Progenitor cell of endocrine pancreas (in vitro differentiated cells): ENCODE results near the gene IL25. TPM values are rescaled to one million over a fixed set of nuclear protein-coding genes. Genes with fewer than 3 reads are reported as not detected.
"Not testable (repeated sequence)": the region's sequence is repeated elsewhere in the genome, so short reads cannot be mapped to it uniquely, and the experiment has no call there.

Source experiments
- DNase-seq: peaks from one replicate; pipeline ENCODE4 v3.0.0; 2021; ENCODE audit warnings: low spot score; ENCODE audit not compliant: unreplicated experiment
- H3K27ac Mint-ChIP-seq: 2 replicates; pipeline ENCODE4 v1.8.0; 2021; ENCODE audit warnings: mild to moderate bottlenecking, moderate library complexity, mixed read lengths
- H3K27me3 Mint-ChIP-seq: 2 replicates; pipeline ENCODE4 v1.8.0; 2021; ENCODE audit warnings: mixed read lengths
- H3K36me3 Mint-ChIP-seq: 2 replicates; pipeline ENCODE4 v1.8.0; 2022; ENCODE audit warnings: mixed read lengths; ENCODE audit not compliant: insufficient read depth
- H3K4me1 Mint-ChIP-seq: 2 replicates; pipeline ENCODE4 v1.8.0; 2021; ENCODE audit warnings: low read depth, mixed read lengths
- H3K4me3 Mint-ChIP-seq: 2 replicates; pipeline ENCODE4 v1.8.0; 2021; ENCODE audit warnings: low read depth, mild to moderate bottlenecking, moderate library complexity, mixed read lengths
- H3K9me3 Mint-ChIP-seq: 2 replicates; pipeline ENCODE4 v1.8.0; 2021; ENCODE audit warnings: low read depth, mixed read lengths
- CTCF ChIP-seq: fragments of 200-600 bp; sonication (generic); IDR thresholded peaks from one replicate; pipeline ENCODE4 v1.5.0; 2021; ENCODE audit warnings: antibody characterized with exemption, mild to moderate bottlenecking; ENCODE audit not compliant: unreplicated experiment
- long read RNA-seq: library from polyadenylated mRNA; unstranded; transcript quantifications from one replicate; pipeline ENCODE4 v2.0.0, GENCODE V29; 2020
- total RNA-seq: library from RNA; stranded (reverse); gene quantifications from 2 replicates; pipeline ENCODE4 v1.2.1, GENCODE V29; 2021

The IL25 gene
- not detected in 2 replicates for total RNA-seq
- long read RNA-seq, result 0 reads

DNA sequence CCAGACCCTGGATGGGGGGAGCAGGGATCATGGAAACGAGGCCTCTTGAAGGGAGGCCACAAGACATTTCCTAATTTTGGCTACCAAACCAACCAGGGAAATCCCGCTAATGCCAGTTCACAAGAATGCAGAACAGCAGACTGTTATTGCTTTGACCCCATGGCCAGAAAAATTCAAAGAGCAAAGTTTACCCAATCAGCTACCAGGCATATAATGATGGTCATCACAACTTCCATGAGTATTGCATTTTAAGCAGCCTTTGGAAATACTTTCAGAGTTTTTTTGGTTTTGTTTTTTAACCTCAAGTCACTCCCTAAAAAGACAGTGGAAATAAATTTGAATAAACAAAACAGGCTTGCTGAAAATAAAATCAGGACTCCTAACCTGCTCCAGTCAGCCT, at the start of gene IL25:
Gene IL25, plus strand, starts transcription at position 301 of the 400 bp plus-strand sequence.
- H3K27me3 Mint-ChIP-seq, result peaks cover 19% of the 10 kb centered on the region
- no peaks in the 10 kb centered on the region for H3K9me3 Mint-ChIP-seq
- no peak for DNase-seq
- H3K4me3 Mint-ChIP-seq, result no peak within 1 kb of the TSS
- no peak for TF ChIP-seq CTCF
- no peaks in the 10 kb centered on the region for H3K36me3 Mint-ChIP-seq
- H3K4me1 Mint-ChIP-seq, result no peaks in the 10 kb centered on the region
- H3K27ac Mint-ChIP-seq, result no peak within 1 kb of the TSS

- Mint-ChIP-seq H3K4me1 (peaks cover 21% of the 10 kb centered on the region), H3K36me3 (peaks cover 23% of the 10 kb centered on the region), H3K27ac (no peak overlapping the region), H3K4me3 (no peak overlapping the region), H3K9me3 (no peaks in the 10 kb centered on the region), H3K27me3 (no peaks in the 10 kb centered on the region)
- TF ChIP-seq CTCF, result no peak
- DNase-seq, result no peak
Measured at GRCh38 chr14:23323838-23324454, 48.7 kb upstream of the IL25 start.

DNA sequence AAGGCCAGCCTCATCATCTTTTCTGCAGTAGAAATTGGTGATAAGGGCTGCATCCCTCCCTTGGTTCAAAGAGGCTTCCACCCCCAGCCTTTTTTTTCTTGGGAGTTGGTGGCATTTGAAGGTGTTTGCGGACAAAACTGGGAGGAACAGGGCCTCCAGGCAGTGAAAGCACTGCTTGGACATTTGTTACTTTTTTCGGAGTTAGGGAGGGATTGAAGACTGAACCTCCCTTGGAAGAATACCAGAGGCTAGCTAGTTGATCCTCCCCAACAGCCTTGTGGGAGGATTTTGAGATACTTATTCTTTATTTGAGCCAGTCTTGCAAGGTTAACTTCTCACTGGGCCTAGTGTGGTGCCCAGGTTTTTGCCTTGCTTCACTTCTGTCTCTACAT, 48.2 kb upstream of the IL25 start:
- Mint-ChIP-seq H3K27me3 (no peaks in the 10 kb centered on the region), H3K27ac (peak overlapping the region; percentile 37), H3K4me1 (peaks cover 21% of the 10 kb centered on the region), H3K4me3 (no peak overlapping the region), H3K36me3 (peaks cover 23% of the 10 kb centered on the region), H3K9me3 (no peaks in the 10 kb centered on the region)
- no peak for DNase-seq
- TF ChIP-seq CTCF, result no peak

GRCh38 chr14:23324993-23325392, 47.6 kb upstream of the IL25 start:
- TF ChIP-seq CTCF, result no peak
- Mint-ChIP-seq H3K4me3 (no peak overlapping the region), H3K4me1 (peaks cover 21% of the 10 kb centered on the region), H3K9me3 (no peaks in the 10 kb centered on the region), H3K36me3 (peaks cover 19% of the 10 kb centered on the region), H3K27me3 (no peaks in the 10 kb centered on the region), H3K27ac (peak overlapping the region; percentile 62)
- DNase-seq, result no peak

DNA sequence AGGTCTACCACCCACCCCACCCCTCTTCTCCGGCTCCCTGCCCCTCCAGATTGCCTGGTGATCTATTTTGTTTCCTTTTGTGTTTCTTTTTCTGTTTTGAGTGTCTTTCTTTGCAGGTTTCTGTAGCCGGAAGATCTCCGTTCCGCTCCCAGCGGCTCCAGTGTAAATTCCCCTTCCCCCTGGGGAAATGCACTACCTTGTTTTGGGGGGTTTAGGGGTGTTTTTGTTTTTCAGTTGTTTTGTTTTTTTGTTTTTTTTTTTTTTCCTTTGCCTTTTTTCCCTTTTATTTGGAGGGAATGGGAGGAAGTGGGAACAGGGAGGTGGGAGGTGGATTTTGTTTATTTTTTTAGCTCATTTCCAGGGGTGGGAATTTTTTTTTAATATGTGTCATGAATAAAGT, 46.9 kb upstream of the IL25 start:
- Mint-ChIP-seq H3K27ac (peak overlapping the region; percentile 47), H3K36me3 (peaks cover 19% of the 10 kb centered on the region), H3K4me1 (peaks cover 16% of the 10 kb centered on the region)
- H3K9me3 Mint-ChIP-seq, H3K4me3 Mint-ChIP-seq, H3K27me3 Mint-ChIP-seq, DNase-seq: not testable (repeated sequence)
